ENCODE results near the gene MRGPRF. TPM values are rescaled to one million over a fixed set of nuclear protein-coding genes. Genes with fewer than 3 reads are reported as not detected.
A peak's percentile ranks its signal among the peaks of the same experiment; 100 is the strongest.

Gene MRGPRF
- total RNA-seq, 2 experiments from 2014 or later = not detected

DNA sequence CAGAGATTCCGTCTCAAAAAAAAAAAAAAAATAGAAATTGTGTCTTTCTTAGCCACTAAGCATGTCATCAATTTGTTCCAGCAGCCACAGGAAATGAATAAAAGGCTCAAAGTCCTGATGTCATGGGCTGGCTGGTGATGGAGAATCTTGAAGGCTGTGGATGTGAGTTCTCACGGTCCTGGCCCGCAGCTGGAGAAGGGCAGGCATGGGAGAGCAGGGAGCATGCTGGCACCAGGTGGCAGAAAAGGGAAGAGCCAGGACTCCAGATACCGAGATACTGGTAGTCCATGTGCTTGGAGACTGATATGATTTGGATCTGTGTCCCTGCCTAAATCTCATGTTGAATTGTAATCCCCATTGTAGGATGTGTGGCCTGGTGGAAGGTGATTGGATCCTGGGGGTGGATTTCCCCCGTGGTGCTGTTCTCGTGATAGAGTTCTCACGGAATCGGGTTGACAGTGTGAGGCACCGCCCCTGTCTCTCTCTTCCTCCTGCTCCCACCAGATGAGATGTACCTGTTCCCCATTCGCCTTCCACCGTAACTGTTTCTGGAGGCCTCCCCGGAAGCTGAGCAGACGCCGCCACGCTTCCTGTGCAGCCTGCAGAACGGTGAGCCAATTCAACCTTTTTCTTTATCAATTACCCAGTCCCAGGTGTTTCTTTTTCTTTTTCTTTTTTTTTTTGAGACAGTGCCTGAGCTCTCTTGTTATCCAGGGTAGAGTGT lies 50.4 kb downstream of the MRGPRF start:
- DNase-seq = no peak
- Mint-ChIP-seq H3K27ac (no peak overlapping the region), H3K4me3 (no peak overlapping the region), H3K36me3 (peaks cover 3% of the 10 kb centered on the region), H3K27me3 (no peaks in the 10 kb centered on the region), H3K9me3 (no peaks in the 10 kb centered on the region), H3K4me1 (peaks cover 4% of the 10 kb centered on the region)

DNA sequence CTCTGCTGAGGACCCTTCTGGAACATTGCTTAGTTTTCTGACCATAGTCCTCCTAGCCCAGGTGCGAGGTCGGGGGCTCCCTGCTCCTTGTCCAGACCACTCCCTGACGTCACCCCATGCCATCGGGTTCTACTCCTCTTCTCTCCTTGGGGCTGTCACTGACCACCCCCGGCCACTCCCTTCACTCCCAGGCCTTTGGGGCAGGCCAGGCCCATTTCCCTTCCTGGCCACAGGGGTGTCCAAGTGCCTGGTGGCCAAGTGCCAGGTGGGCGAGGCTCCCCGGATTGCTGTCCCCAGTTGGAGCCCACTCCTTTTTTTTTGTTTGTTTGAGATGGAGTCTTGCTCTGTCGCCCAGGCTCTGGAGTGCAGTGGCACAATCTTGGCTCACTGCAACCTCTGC lies 51.8 kb downstream of the MRGPRF start:
- Mint-ChIP-seq H3K27me3 (peaks cover 3% of the 10 kb centered on the region), H3K4me1 (peaks cover 4% of the 10 kb centered on the region), H3K9me3 (no peaks in the 10 kb centered on the region), H3K36me3 (peaks cover 3% of the 10 kb centered on the region), H3K27ac (no peak overlapping the region), H3K4me3 (no peak overlapping the region)
- no peak for DNase-seq

DNA sequence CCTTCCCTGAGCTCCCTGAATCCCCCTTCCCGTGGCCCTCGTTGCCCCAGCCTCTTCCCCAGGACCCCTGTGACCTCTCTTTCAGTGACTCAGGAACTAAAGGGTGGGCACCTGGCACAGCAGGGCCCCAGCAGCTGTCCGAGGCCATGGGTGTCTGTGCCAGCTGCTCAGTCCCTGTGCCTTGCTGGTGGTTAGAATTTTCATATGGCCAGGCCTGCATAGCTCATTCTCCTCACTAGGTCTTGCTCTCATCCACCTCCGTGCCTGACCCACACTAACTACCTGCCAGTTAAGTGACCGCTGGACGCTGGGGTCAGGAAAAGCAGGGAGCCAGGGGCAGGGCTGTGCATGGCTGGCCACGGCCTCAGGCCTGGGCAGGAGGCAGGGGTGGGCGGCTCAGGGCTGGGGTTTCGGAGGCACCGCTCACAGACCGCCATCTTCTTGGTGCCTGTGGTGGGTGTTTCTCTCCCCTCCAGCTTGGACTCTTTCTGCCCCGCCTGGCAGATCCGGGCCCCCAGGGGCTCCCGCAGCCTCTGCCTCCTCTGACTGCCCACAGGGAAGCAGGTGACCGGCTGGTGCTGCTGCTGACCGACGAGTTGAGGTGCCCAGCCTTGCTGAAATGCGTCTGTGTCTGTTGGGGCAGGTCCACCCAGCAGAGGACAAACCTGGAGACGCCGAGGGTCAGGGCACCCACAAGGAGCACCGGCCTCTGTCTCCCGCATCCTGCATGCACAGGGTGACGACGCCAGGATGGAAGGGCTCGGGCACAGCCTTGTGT lies 52.6 kb downstream of the MRGPRF start:
- Mint-ChIP-seq H3K9me3 (no peaks in the 10 kb centered on the region), H3K4me1 (peaks cover 6% of the 10 kb centered on the region), H3K27me3 (peaks cover 3% of the 10 kb centered on the region), H3K36me3 (peaks cover 3% of the 10 kb centered on the region), H3K4me3 (no peak overlapping the region), H3K27ac (no peak overlapping the region)
- no peak for DNase-seq

DNA sequence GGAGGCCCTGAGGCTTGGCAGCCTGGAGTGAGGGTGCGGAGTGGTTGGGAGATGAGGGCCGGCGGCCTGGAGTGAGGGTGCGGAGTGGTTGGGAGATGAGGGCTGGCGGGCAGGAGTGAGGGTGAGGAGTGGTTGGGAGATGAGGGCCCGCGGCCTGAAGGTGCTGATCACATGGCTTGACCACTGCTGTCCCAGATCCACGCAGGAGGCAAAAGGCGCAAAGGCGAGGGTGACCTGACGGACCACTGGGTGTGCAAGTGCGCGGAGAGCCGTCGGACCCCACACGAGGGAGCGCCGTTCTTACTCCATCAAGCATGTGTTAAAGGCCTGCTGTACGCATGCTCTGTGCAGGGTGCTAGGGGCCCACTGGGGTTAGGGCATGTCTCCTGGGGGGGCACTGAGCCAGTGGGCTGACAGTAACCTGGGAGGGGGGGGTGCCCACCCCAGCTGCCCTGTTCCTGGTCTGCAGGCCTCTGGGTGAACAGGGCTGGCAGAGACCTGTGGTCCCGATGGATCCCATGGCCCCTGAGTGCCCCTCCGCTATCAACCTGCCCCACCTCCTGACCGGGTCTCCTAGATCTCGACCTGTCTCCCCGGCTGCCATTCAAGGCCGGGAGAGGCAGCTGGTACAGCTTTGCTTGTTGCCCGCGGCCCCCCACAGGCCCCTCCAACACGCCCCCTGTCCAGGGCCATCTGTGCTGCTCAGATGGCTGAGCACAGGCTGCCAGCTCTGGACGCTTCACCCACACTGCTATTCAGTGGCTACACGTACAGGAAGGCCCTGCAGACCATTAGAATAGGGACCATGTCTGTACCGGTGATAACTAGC lies 53.4 kb downstream of the MRGPRF start:
- Mint-ChIP-seq H3K27me3 (peaks cover 3% of the 10 kb centered on the region), H3K9me3 (no peaks in the 10 kb centered on the region), H3K36me3 (peaks cover 3% of the 10 kb centered on the region), H3K4me1 (peaks cover 9% of the 10 kb centered on the region), H3K4me3 (no peak overlapping the region), H3K27ac (no peak overlapping the region)
- no peak for DNase-seq

DNA sequence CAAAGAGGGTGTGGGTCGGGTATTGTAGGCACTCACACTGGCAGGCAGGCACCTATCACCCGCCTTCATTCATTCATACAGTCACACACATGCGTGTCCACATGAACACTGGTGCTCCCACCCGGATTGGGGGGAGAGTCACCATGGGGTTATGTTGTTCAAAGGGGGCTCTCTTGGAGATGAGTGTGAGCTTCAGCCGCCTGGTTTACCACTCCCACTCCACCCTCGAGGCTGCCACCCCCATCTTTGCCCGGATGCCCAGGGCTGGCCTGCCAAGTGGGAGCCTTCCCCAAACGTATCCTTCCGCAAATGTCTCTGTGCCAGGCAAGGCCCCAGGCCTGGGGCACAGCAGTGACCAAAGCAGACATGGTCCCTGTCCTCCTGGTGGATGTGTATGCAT lies 54.8 kb downstream of the MRGPRF start:
- no peak overlapping the region for H3K4me3 Mint-ChIP-seq
- peaks cover 3% of the 10 kb centered on the region for H3K36me3 Mint-ChIP-seq
- no peaks in the 10 kb centered on the region for H3K9me3 Mint-ChIP-seq
- H3K4me1 Mint-ChIP-seq = peaks cover 9% of the 10 kb centered on the region
- DNase-seq = no peak
- H3K27ac Mint-ChIP-seq = no peak overlapping the region
- H3K27me3 Mint-ChIP-seq = peaks cover 3% of the 10 kb centered on the region

DNA sequence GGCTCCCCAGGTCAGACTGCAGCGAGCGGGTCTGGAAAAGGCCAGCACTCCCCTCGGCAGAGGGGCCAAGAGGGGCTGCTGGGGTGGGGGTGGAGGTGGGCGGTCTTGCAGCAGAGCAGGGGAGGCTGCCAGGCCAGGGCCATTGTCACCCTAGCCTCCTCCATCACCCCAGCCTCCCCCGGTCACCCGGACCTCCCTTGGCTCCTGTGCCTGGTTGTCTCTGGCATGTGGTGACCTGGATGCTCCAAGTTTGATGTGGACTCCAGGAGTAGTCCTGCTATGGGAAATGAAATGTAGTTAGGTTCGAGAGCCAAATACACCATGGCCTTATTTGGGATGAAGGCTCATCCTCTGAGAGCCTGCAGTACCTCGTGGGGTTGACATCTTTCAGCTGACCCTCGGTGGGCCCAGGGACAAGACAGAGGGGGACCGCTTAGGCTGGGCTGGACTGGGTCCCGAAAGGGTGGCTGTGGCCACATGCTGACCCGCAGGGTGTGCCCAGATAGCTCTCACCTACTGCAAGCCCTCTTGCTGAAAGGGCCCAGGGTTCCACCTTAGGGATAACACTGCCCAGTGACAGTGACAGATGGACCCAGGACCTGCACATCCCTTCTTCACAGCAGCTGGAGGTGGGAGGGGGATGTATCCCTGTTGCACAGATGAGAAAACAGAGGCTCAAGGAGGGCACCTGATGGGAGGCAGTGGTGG lies 56.3 kb downstream of the MRGPRF start:
- peaks cover 3% of the 10 kb centered on the region for H3K27me3 Mint-ChIP-seq
- DNase-seq = no peak
- no peak overlapping the region for H3K27ac Mint-ChIP-seq
- H3K4me1 Mint-ChIP-seq = peaks cover 5% of the 10 kb centered on the region
- no peak overlapping the region for H3K4me3 Mint-ChIP-seq
- H3K9me3 Mint-ChIP-seq = no peaks in the 10 kb centered on the region
- H3K36me3 Mint-ChIP-seq = no peaks in the 10 kb centered on the region

DNA sequence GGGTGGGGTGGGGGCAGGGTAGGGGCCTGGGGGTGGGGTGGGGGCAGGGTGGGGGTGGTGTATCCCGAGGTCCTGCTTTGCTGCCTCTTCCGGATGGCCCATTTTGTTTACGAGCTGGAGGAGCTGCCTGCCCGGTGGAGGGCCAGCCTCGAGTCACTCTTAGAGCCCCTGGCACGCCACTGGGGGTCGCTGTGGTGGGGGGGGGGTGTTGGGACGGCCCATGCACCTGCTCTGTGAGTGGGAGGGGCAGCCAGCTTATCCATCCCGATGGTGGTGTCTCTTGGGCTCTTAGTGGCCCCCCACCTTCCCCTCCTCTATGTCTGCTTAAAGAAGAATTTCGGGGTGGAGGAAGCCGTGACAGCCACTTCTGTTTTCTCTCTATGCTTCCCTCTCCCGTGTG lies 56.9 kb downstream of the MRGPRF start:
- DNase-seq = peak; percentile 35
- no peaks in the 10 kb centered on the region for H3K36me3 Mint-ChIP-seq
- peaks cover 3% of the 10 kb centered on the region for H3K27me3 Mint-ChIP-seq
- H3K27ac Mint-ChIP-seq = no peak overlapping the region
- peaks cover 5% of the 10 kb centered on the region for H3K4me1 Mint-ChIP-seq
- no peaks in the 10 kb centered on the region for H3K9me3 Mint-ChIP-seq
- no peak overlapping the region for H3K4me3 Mint-ChIP-seq

DNA sequence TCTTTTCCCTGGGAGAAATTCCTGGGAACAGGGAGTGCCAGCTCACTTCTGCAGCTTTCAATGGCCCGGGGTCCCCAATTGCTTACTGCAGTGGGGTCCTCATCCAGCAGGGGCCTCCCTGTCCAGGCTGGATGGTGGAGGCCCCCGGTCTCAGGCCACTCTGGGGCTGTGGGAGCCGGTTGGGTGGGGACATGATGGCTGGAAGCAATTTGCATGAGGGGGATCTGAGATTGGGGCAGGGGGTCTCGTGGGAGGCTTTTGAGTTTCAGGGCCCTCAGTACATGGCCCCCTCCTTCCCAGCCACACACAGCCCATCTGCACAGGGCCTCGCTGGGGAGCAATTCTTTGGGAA lies 57.5 kb downstream of the MRGPRF start:
- Mint-ChIP-seq H3K27ac (no peak overlapping the region), H3K9me3 (no peaks in the 10 kb centered on the region), H3K4me1 (peaks cover 5% of the 10 kb centered on the region), H3K4me3 (no peak overlapping the region), H3K27me3 (peaks cover 3% of the 10 kb centered on the region), H3K36me3 (no peaks in the 10 kb centered on the region)
- no peak for DNase-seq

DNA sequence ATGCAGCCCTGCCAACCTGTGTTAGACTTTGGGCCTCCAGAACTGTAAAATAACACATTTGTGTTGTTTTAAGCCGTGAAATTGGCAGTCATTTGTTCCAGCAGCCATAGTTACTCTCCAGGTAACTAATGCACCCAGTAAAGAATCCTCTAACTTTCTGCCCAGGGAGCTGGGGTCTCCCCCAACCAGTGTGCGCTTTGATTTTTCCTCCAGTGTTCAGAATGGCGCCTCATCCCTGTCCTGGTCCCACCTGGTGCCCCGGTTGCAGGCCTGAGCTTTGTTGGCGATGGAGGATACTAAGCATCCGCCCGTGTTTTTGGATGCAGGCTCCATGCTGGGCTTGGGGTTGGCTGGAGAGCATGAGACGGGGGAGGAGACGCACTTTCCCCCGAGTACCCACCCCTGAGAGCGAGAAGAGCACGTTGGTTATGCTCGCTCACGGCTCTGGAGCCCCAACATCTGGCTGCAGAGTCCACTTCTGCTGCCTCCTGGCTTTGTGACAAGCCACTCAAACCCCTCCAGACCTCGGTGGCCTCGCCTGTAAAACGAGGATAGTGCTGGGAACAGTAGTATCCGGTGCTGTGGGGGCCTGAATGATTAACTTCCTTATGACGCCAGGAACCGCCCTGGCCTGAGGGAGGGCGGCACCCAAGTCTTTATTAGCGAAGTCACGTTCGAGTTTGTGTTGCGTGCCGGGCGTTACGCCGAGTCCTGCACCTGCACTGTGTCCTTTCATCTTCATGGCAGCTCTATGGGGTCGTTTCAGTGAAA lies 58.0 kb downstream of the MRGPRF start:
- Mint-ChIP-seq H3K27me3 (peaks cover 3% of the 10 kb centered on the region), H3K9me3 (no peaks in the 10 kb centered on the region), H3K4me3 (no peak overlapping the region), H3K36me3 (no peaks in the 10 kb centered on the region), H3K4me1 (peaks cover 5% of the 10 kb centered on the region), H3K27ac (no peak overlapping the region)
- DNase-seq = no peak

Other genes with a start within 250 kb of the MRGPRF start
- gene CPT1A, start 171.3 kb downstream of the MRGPRF start, total RNA-seq = 10 to 100 TPM; 12.8 to 15.4 TPM
- 100 to 1,000 TPM; 118 to 127 TPM for gene MRPL21, start 109.4 kb downstream of the MRGPRF start, total RNA-seq
- gene IGHMBP2, start 109.4 kb downstream of the MRGPRF start, total RNA-seq = 10 to 100 TPM; 25.5 to 27.0 TPM
- gene MRGPRD, start 32.3 kb downstream of the MRGPRF start, total RNA-seq = not detected
- 10 to 100 TPM; 10.9 to 11.3 TPM for gene TPCN2, start 35.7 kb upstream of the MRGPRF start, total RNA-seq
- gene SMIM38, start 142.7 kb upstream of the MRGPRF start, total RNA-seq = under 1 TPM; 0.19 to 0.20 TPM